ENCODE measurements around the gene ARHGAP8.
A peak's percentile ranks its signal among the peaks of the same experiment; 100 is the strongest.

ARHGAP8 gene

DNA sequence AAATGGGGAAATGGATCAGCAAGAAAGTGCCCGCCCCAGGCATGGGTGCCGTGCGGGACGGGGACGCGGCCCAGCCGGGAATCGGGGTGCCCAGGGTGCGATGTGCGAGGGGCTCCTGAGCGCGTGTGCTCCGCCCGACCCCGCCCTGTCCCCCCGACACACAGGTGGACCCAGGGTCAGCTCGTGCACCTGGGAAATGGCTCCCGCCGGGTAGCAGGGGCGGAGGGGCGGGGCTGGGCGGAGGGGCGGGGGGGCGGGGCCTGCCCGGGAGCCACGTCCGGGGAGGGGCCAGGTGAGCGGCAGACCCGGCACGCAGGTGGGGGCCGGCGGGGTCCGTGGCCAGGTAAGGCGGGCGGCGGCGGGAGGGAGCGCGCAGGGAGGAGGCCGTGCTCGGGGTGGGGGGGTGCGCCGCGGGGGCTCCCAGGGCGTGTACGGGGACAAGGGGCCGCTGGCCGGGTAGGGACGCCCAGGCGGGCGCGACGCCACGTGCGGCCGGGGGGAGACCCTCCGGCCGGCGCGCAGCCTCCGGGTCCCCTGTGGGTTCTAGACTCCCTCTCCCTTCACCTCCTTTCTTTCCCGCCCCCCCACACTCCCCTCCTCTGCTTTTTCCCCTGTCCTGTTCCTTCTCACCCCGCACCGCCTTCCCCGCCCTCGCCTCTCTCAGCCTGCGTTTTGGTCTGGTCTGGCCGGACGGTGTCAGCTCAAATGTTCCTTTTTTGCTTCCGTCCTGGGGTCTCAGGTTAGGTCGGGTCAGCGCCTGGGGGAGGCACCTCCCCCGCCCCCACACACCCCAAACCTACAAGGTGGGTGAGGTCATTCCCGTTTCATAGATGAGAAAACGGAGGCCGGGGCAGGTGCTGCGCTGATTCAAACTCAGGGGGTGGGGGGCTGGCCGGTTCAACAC, at the start of gene ARHGAP8:
Gene ARHGAP8 (plus strand): TSS at position 291 of the 904 bp plus-strand sequence. CDS start 33,953 bp downstream, outside the sequence.
- FAIRE-seq (no peak), DNase-seq (ENCODE audit: extremely low spot score, insufficient read length, low read depth) (no peak)

DNA sequence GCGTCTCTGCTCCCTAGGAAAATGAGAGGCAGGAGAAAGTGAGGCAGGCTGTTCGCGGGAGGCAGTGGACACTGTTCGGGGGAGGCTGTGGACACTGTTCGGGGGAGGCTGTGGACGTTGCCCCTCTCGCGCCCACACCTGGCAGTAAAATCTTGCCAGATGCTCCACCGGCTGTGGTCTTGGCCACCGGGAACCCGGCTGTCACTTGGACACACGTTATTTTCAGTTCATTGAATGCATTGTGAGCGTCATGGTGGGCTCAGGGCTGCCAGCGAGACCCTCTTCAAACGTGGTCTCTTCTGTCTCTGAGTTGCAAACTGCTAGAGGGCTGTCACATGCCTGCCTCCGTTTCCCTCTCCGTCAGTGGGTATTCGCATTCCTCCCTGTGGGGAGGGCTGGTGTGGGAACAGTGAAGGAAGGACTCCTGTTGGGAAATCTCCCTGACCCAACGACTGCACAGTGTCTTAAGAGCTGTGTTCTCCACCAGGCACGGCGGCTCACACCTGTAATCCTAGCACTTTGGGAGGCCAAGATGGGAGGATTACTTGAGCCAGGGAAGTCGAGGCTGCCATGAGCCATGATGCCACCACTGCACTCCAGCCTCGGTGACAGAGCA, 49.0 kb upstream of the ARHGAP8 start:
- DNase-seq (ENCODE audit: extremely low spot score, insufficient read length, low read depth) (no peak), FAIRE-seq (no peak)

DNA sequence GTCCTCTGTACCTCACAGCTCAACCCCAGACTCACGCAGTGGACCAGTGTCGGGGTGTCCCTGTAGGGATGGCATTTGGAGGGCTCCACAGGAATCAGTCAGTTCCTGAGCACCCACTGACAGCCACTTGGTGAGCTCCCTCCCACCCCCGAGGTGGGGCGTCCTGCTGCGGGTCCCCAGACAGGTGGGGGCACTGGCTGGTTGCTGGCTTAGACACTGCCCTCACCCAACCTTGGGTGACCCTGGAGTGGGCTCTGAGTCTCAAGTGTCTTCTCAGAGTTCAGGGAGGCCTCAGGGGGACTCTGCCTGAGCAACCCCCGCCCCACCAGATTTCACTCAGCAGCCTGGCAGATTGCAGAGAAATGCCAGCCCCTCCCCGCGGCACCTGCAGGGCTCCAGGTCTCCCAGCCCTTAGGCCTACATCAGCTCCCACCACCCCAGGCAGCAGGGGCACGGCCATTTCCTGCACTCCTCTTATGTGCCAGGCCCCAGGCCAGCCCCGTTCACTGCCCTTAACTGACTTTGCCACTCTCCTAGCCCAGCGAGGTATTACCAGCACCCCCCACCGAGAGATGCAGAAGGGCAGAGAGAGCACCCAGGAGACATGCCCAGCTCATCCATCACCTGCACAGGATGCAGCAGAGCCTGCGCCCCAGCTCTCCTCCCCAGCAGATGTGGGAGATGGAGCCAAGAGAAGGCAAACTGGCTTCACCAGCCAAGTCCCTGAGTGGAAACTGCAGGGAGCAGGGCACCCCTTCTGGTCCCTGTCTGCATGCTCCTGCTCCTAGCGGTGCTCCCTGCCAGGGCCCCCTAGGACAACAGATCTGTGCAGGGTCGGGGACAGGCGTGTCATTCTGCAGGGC, 48.0 kb upstream of the ARHGAP8 start:
- DNase-seq (ENCODE audit: extremely low spot score, insufficient read length, low read depth) (no peak), FAIRE-seq (no peak)

DNA sequence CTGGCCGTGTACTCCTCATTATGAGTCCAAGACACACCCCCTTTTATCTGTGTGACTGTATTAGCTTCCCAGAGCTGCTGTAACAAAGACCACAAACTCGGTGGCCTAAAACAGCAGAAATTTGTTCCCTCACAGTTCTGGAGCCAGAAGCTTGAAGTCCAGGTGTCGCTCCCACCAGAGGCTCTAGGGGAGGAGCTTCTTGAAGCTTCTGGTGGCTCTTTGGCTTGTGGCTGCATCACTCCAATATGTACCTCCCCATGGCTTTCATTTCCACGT, 47.4 kb upstream of the ARHGAP8 start:
- DNase-seq (ENCODE audit: extremely low spot score, insufficient read length, low read depth) (no peak), FAIRE-seq (no peak)

DNA sequence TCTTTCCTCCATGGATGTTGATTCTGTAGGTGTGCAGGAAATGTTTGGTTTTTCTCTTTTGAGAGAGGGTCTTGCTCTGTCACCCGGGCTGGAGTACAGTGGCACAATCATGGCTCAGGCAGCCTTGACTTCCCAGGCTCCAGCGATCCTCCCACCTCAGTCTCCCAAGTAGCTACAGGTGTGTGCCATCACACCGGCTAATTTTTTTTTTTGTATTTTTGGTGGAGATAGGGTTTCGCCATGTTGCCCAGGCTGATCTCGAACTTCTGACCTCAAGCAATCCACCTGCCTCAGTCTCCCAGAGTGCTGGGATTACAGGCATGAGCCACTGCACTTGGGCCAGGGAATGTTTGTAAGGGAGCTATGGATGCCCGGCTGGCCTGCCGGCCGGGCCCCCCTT, 45.9 kb upstream of the ARHGAP8 start:
- FAIRE-seq, result no peak
- no peak for DNase-seq (ENCODE audit: extremely low spot score, insufficient read length, low read depth)

DNA sequence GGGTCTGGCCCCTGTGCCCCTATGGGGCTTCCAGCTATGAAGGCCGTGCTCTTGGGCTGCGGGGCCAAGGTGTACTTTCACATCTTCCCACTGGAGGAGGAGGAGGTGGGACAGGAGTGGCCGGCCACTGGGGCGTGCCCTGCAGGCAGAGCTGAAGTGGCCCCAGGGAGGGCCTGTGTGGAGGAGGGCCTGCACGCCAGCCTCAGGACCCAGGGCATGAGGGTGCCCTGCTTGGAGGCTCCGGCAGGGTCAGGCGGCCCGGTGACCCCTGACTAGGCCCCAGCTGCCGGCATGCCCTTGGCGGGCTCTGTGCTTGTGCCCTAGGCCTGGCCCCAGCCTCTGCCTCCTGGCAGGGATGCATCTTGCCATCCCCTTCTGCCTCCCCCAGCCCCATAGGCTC, 45.2 kb upstream of the ARHGAP8 start:
- no peak for FAIRE-seq
- DNase-seq (ENCODE audit: extremely low spot score, insufficient read length, low read depth), result no peak

DNA sequence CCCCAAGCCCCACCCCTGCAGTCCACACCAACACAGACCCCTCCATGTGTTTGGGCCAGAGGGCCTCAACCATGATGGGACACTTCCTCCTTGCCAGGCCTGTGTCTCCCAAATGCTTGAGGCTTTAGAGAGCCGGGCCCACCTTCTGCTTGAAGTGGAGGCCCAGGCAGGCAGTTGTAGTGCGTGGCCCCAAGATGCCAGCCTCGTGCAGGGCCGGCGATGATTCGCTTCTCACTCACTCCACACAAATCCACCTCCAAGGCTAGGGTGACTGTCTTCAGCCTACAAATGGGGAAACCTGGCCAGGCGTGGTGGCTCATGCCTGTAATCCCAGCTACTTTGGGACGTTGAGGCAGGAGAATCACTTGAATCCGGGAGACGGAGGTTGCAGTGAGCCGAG, 44.6 kb upstream of the ARHGAP8 start:
- DNase-seq (ENCODE audit: extremely low spot score, insufficient read length, low read depth) (no peak), FAIRE-seq (no peak)

DNA sequence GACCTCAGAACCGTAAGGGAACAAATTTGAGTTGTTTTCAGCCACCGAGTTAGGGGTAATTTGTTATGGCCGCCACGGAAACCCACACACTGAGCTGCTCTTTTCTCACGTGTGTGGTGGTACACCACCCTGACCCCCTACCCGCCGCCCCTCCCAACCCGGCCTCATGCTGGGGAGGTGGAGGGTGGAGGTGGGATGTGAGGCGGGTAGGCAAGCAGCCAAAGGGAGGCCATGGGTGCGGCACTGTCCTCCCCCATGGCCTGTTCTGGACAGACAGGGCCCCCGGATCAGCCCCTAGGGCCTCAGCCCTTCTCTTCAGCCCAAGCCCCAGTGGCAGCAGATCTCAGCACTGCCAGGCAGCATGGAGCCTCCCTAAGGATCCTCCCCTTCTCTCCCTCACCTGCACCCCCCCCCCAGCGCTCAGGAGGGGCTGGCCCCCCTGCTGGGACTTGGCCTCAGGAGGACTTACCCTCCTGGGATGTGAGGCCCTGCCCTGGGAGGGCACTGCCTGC, 42.4 kb upstream of the ARHGAP8 start:
- FAIRE-seq (no peak), DNase-seq (ENCODE audit: extremely low spot score, insufficient read length, low read depth) (no peak)

DNA sequence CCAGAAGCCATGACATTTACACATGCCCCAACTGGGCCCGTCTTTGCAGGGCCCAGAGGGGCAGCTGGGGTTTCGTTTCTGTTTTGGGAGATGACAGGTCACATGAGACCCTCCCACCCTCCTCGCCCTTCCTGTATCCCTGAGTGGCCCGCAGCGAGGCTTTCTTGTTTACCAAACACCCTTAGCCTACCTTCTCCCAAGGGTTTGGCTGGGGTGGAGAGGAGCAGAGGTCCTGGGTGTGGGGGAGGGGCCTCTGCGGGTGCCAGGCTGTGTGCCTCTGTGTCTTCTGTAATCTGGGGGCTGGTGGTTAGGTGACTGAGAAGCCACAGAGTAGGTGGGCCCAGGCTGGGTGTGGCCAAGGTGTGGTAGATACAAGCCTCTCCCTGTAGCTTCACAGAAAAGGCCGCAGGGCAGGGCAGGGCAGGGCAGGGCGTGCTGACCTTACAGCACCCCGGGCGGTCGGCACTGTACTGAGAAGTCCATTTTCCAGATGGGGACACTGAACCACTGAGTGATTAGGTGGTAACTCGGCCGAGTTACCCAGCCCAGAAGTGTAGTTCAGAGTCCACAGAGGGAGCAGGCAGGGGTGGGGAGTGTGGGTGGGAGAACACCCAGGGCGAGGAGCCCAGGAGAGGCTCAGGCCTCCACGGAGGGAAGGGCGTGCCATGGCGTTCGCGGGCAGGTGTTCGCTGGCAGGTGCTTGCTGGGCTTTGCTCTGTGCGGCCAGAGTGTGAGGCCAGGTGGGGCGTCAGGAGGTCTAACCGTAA, 41.7 kb upstream of the ARHGAP8 start:
- FAIRE-seq (peak; percentile 81), DNase-seq (ENCODE audit: extremely low spot score, insufficient read length, low read depth) (no peak)

DNA sequence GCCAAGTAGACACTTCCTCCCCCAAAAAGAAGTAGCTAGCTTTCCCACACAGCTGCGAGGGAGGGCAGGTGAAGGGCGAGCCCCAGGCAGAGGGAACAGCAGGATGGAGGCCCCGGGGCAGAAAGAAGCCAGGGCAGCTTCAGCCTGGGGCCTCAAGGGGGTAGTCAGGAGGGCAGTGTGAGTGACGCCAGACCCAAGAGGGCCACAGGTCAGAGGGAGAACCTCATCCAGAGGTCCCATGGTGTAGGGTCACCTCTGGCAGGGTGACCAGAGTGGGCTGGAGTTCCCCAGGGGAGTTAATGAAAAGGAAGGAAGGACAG, 41.2 kb upstream of the ARHGAP8 start:
- FAIRE-seq (no peak), DNase-seq (ENCODE audit: extremely low spot score, insufficient read length, low read depth) (no peak)

DNA sequence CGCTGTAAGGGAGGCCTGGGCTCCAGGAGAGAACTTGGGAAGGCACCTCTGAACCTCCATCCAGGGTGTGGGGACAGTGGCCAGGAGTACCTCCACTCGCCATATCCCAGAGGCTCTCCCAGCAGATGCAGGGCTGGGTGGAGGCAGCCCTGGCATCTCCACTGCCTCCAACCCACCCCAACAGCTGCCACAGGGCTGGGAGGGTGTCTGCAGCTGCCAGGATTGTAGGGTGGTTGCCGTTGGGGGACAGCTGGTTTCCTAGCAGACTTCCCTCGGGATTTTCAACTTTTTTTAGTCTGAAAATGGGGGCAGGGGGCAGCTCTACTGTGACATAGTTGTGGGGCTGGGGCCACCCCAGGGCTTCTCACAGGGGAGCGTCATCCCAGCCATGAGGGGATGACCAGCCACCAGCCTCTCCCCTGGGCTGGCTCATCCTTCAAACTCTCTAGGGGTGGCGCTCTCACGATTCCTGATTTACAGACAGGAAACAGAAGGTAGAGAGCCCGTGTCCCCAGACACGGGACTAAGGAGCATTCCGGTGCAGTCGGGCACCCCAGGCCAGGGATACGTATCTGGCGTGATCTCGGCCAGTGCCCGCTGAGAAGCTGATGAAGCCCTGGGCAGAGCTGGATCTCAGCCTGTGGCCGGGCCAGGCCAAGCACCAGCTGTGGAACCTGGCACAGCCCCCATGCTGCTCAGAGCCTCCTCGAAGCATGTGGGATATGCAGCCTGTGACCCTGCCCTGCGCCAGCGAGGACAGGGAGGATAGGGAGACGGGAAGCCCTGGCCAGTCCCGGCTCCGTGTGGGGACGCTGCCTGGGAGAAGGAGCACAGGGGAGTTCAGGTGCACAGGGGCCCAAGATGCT, 40.5 kb upstream of the ARHGAP8 start:
- FAIRE-seq (no peak), DNase-seq (ENCODE audit: extremely low spot score, insufficient read length, low read depth) (no peak)

DNA sequence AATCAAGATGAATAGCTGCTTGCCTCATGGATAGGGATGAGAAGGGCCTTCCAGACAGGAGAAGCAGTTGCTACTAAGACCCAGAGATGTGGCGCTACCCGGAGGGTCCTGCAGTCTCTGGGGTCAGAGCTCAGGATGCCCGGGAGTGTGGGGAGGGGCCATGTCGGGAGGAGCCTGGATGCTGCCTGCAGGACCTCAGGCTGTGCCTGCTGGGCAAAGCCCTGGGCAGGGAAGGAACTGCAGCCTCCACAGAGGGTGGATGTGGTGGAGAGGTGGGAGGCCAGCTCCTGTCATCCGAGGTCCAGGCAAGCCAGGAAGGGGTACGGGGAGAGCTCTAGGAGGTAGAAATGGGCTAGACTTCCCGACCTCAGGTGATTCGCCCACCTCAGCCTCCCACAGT, 39.4 kb upstream of the ARHGAP8 start:
- no peak for FAIRE-seq
- no peak for DNase-seq (ENCODE audit: extremely low spot score, insufficient read length, low read depth)

DNA sequence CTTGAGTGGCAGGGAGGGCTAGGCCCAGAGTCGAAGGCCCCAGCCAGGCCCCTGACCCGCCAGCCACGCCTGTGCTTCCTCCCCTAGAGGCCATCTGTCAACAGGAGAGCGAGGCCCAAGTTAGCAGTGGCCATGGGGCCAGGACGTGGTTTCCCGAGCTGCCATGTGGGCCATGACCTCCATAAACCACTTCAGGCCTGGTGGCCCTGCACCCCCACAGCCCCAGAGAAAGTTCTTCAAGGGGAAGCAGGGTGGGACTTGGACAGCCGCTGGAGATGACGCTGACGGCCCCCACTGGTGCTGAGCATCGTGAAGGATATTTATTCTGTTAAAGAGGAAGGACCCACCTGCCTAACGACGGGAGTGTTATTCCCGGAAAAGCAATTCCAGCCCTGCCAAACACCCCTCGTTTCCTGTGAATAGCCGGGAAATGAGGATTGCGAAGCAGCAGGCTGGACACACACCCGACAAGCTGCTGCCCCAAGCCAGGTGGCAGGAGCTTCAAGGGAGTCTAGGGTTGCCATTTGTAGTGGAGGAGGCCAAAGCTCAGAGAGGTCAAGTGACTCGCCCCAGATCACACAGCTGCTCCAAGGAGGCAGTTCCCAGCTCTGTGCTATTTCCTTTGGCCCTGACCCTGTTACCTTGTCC, 37.5 kb upstream of the ARHGAP8 start:
- DNase-seq (ENCODE audit: extremely low spot score, insufficient read length, low read depth) (no peak), FAIRE-seq (no peak)

DNA sequence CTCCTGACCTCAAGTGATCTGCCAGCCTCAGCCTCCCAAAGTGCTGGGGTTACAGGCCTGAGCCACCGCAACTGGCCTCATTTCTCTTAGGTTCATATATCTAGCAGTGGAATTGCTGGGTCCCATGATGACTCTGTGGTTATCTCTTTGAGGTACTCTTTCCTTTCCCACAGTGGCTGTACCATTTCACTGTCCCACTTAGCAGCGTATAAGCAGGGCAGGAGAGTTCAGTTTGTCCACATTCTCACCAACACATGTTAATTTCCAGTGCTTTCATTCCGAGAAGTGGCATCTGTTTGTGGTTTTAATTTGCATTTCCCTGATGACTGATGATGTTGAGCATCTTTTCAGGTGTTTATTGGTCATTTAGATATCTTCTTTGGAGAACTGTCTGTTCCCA, 34.0 kb upstream of the ARHGAP8 start:
- peak; percentile 86 for FAIRE-seq

DNA sequence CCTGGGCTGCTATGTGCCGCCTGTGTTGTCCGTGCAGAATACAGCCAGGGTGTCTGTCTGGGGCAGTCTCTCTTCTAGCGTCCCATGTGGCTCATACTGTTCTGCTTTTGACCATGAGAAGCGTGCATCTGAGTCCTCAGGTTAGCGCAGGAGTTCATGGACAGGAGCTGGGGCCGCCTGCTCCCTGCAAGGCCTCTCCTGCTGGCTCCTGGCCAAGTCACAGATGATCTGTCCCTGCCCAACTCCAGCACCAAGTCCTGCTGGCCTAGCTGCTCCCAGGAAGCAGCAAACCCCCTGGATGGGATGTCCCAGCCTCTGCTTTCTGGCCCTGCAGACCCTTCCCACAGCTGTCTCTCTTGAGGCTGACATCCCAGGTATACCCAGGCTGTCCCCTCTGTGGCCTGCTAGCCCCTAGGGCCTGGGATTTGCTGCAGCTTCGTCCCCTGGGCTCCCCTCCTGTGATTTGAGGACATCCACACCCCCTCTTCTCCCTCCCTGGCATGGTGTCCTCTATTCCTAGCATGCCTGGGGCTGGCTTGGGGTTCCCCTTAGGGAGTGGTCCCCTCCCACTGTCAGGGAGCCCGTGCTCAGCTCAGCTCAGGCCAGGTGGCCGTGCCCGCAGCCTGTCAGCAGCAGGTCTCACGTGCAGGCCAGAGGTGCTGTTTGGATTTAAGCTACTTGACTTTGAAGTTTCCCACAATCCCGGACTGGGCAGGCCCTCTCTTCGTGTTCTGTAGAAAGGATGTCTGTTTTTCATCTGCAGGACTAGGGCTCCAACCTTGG, 32.6 kb upstream of the ARHGAP8 start:
- DNase-seq (ENCODE audit: extremely low spot score, insufficient read length, low read depth) (no peak), FAIRE-seq (no peak)

More for the DNA sequence above, 34.0 kb upstream of the ARHGAP8 start:
- DNase-seq (ENCODE audit: extremely low spot score, insufficient read length, low read depth), result no peak

DNA sequence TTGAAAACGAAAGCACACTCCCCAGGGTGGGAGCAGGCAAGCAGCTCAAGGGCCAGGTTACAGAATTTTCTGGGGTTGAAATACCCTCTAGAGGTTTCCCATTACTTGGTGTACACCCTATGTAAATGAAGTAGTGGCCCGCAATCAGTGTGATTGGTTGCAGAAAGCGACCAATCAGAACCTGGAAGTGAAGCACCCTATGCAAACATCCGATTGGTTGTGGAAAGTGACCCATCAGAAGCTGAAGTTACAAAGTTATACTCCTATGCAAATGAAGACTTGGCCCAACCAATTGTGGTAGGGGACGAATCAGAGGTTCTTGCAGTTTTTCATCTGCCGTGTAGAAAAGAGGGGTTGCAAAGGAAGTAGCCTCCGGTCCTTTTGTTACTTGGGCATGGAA, 31.2 kb upstream of the ARHGAP8 start:
- FAIRE-seq, result no peak
- no peak for DNase-seq (ENCODE audit: extremely low spot score, insufficient read length, low read depth)

DNA sequence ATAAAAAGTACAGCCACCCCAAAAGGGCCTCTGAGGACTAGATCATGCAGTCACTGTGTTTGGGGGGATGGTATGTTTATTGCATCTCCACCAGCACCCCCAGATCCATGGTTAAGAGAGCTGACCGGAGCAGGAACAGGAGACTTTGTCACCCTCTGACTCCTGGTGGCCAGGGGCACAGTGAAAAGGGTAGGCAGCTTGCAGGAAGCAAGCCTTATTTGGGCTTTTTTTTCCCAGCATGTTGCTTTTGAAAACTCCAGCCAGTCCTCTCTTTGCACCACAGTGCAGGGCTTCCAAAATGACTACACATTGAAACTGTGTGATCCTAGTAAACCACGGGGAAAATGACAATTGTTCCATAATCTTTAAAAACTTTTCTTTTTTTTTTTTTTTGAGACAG, 29.8 kb upstream of the ARHGAP8 start:
- DNase-seq (ENCODE audit: extremely low spot score, insufficient read length, low read depth) (no peak), FAIRE-seq (no peak)

DNA sequence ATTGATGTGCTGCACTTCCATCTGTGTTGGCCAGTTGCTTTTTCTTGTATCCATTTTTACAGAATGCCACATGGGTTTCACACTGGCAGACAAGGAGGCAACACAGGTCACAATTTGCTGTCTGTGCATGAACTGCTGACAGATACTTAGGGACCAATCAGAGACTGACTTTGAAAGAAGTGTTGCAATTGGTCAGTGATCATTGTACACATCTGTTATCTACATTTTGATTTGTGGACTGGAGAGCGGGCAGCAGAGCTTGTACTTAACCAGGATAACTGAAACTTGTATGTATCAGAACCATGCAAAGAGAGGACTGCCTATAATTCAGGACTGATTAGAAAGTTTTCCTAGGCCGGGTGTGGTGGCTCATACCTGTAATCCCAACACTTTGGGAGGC, 28.6 kb upstream of the ARHGAP8 start:
- DNase-seq (ENCODE audit: extremely low spot score, insufficient read length, low read depth) (no peak), FAIRE-seq (peak; percentile 49)
